Glutamatergic neuron (in vitro differentiated cells): ENCODE results near the gene TRIM46. TPM values are rescaled to one million over a fixed set of nuclear protein-coding genes. Genes with fewer than 3 reads are reported as not detected.
"Not testable (repeated sequence)": the region's sequence is repeated elsewhere in the genome, so short reads cannot be mapped to it uniquely, and the experiment has no call there.

Source experiments
- DNase-seq: peaks from one replicate; pipeline ENCODE4 v3.0.0; 2022
- H3K27ac Mint-ChIP-seq: one replicate; pipeline ENCODE4 v1.8.0; 2020; ENCODE audit warnings: mild to moderate bottlenecking, mixed read lengths, inconsistent platforms; ENCODE audit not compliant: unreplicated experiment
- H3K27me3 Mint-ChIP-seq: one replicate; pipeline ENCODE4 v1.8.0; 2020; ENCODE audit warnings: mild to moderate bottlenecking, moderate library complexity, mixed read lengths, inconsistent platforms; ENCODE audit not compliant: unreplicated experiment
- H3K36me3 Mint-ChIP-seq: one replicate; pipeline ENCODE4 v1.8.0; 2020; ENCODE audit warnings: mild to moderate bottlenecking, mixed read lengths, inconsistent platforms; ENCODE audit not compliant: unreplicated experiment
- H3K4me1 Mint-ChIP-seq: one replicate; pipeline ENCODE4 v1.8.0; 2020; ENCODE audit warnings: mild to moderate bottlenecking, low read depth, mixed read lengths, inconsistent platforms; ENCODE audit not compliant: unreplicated experiment
- H3K4me3 Mint-ChIP-seq: one replicate; pipeline ENCODE4 v1.8.0; 2020; ENCODE audit warnings: mild to moderate bottlenecking, mixed read lengths, inconsistent platforms; ENCODE audit not compliant: unreplicated experiment
- H3K9me3 Mint-ChIP-seq: one replicate; pipeline ENCODE4 v1.8.0; 2020; ENCODE audit warnings: mild to moderate bottlenecking, moderate library complexity, mixed read lengths, inconsistent platforms; ENCODE audit not compliant: unreplicated experiment
- total RNA-seq: library from RNA; stranded (reverse); fragmentation: NEBNext Ultra II Directional; extraction: Animal tissue kit (Norgen Biotek cat#: 25700); gene quantifications from one replicate; pipeline ENCODE4 v1.2.1, GENCODE V29; 2021; ENCODE audit not compliant: unreplicated experiment
- TF ChIP-seq, protein P1 (sequence below): fragments of 200-600 bp; sonication (generic); IDR thresholded peaks from one replicate; pipeline ENCODE4 v1.5.0; 2021; ENCODE audit not compliant: partially characterized antibody, unreplicated experiment

The TRIM46 gene
- total RNA-seq, 1 donor from 2014 or later = 30.4 TPM

DNA sequence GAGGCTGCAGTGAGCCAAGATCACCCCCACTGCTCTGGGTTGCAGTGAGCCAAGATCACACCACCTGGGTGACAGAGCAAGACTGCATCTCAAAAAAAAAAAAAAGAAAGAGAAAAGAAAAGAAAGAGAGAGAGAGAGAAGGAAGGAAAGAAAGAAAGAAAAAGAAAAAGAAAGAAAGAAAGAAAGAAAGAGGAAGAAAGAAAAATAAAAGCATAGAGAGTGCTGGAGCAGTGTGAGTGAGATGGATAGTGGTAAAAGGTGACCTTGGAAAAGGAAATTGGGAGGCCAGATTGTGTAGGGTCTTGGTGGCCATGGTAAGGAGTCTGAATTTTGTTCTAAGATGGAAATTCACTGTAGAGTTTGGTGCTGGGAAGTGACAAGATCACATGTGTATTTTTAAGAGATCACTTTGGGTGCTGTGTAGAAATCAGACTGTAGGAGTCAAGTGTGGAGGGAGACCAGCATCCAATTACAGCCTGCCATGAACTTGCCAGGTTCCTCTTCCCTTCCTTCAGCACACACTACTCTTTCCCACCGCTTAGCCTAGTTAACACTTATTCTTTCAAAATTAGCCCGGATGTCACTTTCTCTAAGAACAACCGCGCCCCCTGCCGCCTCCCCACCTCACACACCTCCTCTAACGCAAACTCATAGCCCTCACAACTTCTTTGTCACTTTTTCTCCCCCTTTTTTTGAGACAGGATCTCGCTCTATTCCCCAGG lies 52.7 kb downstream of the TRIM46 start:
- peaks cover 16% of the 10 kb centered on the region for H3K27me3 Mint-ChIP-seq
- peak overlapping the region; percentile 96 for H3K4me3 Mint-ChIP-seq
- DNase-seq = peak; percentile 73
- H3K27ac Mint-ChIP-seq = peak overlapping the region; percentile 99
- H3K36me3 Mint-ChIP-seq = no peaks in the 10 kb centered on the region
- peaks cover 9% of the 10 kb centered on the region for H3K4me1 Mint-ChIP-seq
- TF ChIP-seq, protein P1, sequence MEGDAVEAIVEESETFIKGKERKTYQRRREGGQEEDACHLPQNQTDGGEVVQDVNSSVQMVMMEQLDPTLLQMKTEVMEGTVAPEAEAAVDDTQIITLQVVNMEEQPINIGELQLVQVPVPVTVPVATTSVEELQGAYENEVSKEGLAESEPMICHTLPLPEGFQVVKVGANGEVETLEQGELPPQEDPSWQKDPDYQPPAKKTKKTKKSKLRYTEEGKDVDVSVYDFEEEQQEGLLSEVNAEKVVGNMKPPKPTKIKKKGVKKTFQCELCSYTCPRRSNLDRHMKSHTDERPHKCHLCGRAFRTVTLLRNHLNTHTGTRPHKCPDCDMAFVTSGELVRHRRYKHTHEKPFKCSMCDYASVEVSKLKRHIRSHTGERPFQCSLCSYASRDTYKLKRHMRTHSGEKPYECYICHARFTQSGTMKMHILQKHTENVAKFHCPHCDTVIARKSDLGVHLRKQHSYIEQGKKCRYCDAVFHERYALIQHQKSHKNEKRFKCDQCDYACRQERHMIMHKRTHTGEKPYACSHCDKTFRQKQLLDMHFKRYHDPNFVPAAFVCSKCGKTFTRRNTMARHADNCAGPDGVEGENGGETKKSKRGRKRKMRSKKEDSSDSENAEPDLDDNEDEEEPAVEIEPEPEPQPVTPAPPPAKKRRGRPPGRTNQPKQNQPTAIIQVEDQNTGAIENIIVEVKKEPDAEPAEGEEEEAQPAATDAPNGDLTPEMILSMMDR = peak; percentile 23
- H3K9me3 Mint-ChIP-seq = peaks cover 19% of the 10 kb centered on the region

DNA sequence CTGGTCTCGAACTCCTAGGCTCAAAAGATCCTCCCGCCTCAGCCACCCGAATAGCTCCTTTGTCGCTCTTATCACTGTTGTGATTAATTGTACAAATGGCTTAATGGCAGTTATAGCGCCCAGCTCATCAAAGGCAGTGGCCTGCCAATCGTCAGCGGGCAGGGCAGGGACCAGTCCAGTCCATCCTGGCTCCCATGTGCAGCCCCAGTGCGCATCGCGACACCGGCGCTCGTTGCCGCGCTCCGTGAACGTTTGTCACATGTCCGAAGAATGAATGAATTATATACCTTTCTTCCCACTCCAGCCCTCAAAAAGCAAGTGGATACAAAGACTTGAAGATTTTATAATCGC lies 53.2 kb downstream of the TRIM46 start:
- peak overlapping the region; percentile 96 for H3K4me3 Mint-ChIP-seq
- H3K4me1 Mint-ChIP-seq = peaks cover 9% of the 10 kb centered on the region
- peaks cover 16% of the 10 kb centered on the region for H3K27me3 Mint-ChIP-seq
- TF ChIP-seq, protein P1 = no peak
- peak; percentile 73 for DNase-seq
- H3K9me3 Mint-ChIP-seq = peaks cover 19% of the 10 kb centered on the region
- no peaks in the 10 kb centered on the region for H3K36me3 Mint-ChIP-seq
- peak overlapping the region; percentile 99 for H3K27ac Mint-ChIP-seq

DNA sequence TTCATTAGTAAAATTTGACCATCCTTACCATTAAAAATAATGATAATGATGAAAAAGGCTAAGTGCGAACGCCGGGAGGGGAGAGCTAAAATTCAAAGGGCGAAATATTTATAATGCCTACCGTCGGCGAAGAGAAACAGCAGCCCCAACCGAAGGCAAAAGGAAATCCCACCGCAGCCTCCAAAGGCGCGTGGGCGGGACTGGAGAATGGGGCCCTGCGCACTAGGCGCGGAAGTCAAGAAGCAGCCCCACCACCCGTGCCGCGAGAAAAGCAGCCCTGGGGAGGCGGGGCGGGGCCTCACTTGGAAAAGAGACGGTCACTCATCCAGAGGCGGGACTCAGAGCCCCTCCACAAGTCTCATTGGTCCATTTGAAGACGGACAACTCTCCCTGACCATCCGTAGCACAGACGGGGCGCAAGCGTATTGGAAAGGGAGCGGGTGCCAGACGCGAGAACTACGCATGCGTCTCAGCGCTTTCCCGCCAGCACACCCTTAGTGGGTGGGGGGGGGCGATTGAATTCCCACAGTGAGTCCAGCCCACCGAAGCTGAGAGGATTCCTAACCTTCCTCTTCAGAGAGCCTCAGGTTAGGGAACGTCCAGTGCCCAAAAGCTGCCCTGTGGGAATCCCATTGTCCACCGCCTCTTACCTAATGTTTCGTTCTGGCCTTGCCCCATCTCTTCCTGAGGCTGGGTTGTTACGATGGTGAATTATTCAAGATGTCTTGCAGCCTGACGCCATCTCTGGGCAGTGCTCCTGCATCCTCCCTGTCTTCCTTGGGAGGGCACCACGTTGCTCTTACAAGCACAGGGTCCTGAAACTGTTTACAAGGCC lies 53.8 kb downstream of the TRIM46 start:
- Mint-ChIP-seq H3K9me3 (peaks cover 19% of the 10 kb centered on the region), H3K4me1 (peaks cover 9% of the 10 kb centered on the region), H3K27ac (peak overlapping the region; percentile 99), H3K4me3 (peak overlapping the region; percentile 96), H3K36me3 (no peaks in the 10 kb centered on the region), H3K27me3 (peaks cover 16% of the 10 kb centered on the region)
- TF ChIP-seq, protein P1 = no peak
- DNase-seq = peak; percentile 97

DNA sequence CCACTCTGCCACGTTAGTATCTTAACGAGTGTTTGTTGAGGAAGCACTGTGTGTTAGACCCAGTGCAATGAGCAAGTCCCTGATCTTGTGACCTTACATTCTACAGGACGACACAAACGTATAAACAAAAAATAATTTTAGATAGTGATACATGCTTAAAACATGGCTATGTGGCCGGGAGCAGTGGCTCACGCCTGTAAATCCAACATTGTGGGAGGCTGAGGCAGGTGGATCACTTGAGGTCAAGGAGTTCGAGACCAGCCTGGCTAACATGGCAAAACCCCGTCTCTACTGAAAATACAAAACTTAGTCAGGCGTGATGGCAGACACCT lies 54.4 kb downstream of the TRIM46 start:
- no peak for DNase-seq
- peaks cover 19% of the 10 kb centered on the region for H3K9me3 Mint-ChIP-seq
- H3K27ac Mint-ChIP-seq = peak overlapping the region; percentile 99
- TF ChIP-seq, protein P1 = no peak
- peaks cover 16% of the 10 kb centered on the region for H3K27me3 Mint-ChIP-seq
- H3K4me3 Mint-ChIP-seq = peak overlapping the region; percentile 96
- no peaks in the 10 kb centered on the region for H3K36me3 Mint-ChIP-seq
- H3K4me1 Mint-ChIP-seq = peaks cover 9% of the 10 kb centered on the region

DNA sequence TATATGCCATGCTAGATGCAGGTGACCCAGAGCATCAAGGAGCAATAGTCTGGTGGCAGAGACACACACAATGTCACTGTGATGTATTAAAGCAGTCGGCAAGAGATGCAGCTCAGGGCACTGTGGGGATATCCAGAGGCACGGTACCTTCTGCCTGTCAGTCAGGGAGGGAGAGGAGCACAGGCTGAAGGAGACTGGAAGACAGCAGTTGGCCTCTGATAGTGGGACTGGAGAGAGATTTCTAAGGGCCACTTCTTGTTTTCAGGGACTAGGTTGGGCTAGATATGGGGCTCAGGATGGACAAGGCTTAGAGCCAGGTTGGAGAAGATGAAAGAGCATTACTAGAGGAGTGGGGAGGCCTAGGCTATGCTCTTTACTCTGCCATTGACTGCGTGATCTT lies 57.7 kb downstream of the TRIM46 start:
- Mint-ChIP-seq H3K27me3 (peaks cover 13% of the 10 kb centered on the region), H3K9me3 (peaks cover 15% of the 10 kb centered on the region), H3K4me3 (peak overlapping the region; percentile 42)
- H3K4me1 Mint-ChIP-seq, H3K27ac Mint-ChIP-seq, H3K36me3 Mint-ChIP-seq, DNase-seq: not testable (repeated sequence)

GRCh38 chr1:155232001-155232978 lies 58.6 kb downstream of the TRIM46 start:
- Mint-ChIP-seq H3K27ac (peak overlapping the region; percentile 8), H3K27me3 (peaks cover 13% of the 10 kb centered on the region)
- not testable (repeated sequence) for H3K4me3 Mint-ChIP-seq, H3K9me3 Mint-ChIP-seq, H3K4me1 Mint-ChIP-seq, H3K36me3 Mint-ChIP-seq, DNase-seq

DNA sequence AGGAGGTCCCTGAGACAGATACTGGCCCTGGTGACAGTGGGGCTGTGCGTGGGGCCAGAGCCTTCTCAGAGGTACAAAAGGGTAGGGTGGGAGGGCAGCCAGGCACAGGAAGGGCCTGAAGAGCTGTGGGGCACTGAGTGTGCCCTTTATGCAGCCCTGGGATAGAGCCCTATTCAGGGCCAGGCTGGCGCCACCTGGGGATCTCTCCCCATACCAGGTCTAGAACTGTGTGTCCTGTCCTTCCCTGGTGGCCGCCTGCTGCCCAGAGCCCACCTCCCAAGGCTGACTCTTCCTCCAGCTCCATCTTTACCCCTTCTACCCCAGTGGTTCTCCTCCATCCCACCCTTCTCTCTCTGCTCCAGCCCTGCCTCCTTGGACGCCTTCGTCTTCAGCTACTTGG lies 59.9 kb downstream of the TRIM46 start:
- H3K36me3 Mint-ChIP-seq, H3K27ac Mint-ChIP-seq, DNase-seq, H3K4me1 Mint-ChIP-seq, H3K9me3 Mint-ChIP-seq, H3K4me3 Mint-ChIP-seq: not testable (repeated sequence)
- H3K27me3 Mint-ChIP-seq = peaks cover 12% of the 10 kb centered on the region
